ENCODE measurements around the gene PTH1R.

The PTH1R gene

GRCh38 chr3:46845397-46845859, 32.1 kb upstream of the PTH1R start:
- H3K4me3 ChIP-seq (ENCODE audit: low read depth, low read length) = peak overlapping the region; percentile 53
- DNase-seq (ENCODE audit: low read depth) = no peak
- TF ChIP-seq, protein P1, sequence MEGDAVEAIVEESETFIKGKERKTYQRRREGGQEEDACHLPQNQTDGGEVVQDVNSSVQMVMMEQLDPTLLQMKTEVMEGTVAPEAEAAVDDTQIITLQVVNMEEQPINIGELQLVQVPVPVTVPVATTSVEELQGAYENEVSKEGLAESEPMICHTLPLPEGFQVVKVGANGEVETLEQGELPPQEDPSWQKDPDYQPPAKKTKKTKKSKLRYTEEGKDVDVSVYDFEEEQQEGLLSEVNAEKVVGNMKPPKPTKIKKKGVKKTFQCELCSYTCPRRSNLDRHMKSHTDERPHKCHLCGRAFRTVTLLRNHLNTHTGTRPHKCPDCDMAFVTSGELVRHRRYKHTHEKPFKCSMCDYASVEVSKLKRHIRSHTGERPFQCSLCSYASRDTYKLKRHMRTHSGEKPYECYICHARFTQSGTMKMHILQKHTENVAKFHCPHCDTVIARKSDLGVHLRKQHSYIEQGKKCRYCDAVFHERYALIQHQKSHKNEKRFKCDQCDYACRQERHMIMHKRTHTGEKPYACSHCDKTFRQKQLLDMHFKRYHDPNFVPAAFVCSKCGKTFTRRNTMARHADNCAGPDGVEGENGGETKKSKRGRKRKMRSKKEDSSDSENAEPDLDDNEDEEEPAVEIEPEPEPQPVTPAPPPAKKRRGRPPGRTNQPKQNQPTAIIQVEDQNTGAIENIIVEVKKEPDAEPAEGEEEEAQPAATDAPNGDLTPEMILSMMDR (IDR thresholded peaks at IDR 0.05; ENCODE audit: low read depth, low read length, missing control alignments) = no peak

- TF ChIP-seq, protein P1 (IDR thresholded peaks at IDR 0.05; ENCODE audit: low read depth, low read length, missing control alignments) = peak; percentile 49
- no peak for DNase-seq (ENCODE audit: low read depth)
- peak overlapping the region; percentile 53 for H3K4me3 ChIP-seq (ENCODE audit: low read depth, low read length)
Observed at GRCh38 chr3:46845860-46846623, 31.5 kb upstream of the PTH1R start.

GRCh38 chr3:46846624-46847542, 30.6 kb upstream of the PTH1R start:
- no peak for DNase-seq (ENCODE audit: low read depth)
- TF ChIP-seq, protein P1 (IDR thresholded peaks at IDR 0.05; ENCODE audit: low read depth, low read length, missing control alignments) = no peak
- no peak overlapping the region; the same call in 1 of the 2 replicates for H3K4me3 ChIP-seq (ENCODE audit: low read depth, low read length)

- TF ChIP-seq, protein P1 (IDR thresholded peaks at IDR 0.05; ENCODE audit: low read depth, low read length, missing control alignments) = no peak
Observed at GRCh38 chr3:46847744-46848143, 29.8 kb upstream of the PTH1R start.

DNA sequence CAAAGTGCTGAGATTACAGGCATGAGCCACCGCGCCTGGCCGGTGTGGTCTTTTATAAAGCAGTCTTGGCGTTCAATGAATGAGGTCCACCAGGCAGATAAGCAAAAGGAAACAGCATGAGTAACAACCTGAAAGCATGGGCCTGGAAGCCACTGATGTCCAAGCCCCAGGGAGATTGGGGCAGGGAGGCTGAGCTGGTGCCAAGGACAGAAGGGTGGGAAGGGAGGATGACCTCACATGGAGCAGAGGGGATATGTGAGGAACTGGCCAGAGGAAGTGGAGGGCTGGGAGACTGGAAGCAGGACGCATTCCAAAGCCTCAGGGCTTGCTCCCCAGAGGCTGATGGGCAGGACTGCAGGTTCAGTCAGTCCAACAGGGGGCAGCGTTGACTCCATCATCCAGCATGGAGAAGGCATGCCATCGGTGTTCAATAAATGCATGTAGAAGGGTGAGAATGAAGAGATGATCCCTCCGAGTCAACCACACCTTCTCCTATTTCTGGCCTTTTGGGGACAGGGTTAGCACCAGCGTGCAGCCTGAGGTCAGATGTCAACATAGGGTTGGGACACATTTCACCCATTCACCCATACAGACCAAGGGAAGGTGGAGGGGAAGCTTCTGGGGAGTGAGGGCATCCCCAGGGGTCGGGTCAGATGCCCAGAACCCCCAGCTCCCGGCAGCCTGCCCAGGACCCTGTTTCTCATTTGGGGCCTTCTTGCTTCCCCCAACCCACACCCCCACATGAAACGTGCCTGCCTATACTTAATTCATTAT, 29.1 kb upstream of the PTH1R start:
- no peak for DNase-seq (ENCODE audit: low read depth)
- H3K4me3 ChIP-seq (ENCODE audit: low read depth, low read length) = no peak overlapping the region
- TF ChIP-seq, protein P1 (IDR thresholded peaks at IDR 0.05; ENCODE audit: low read depth, low read length, missing control alignments) = peak; percentile 68

More at GRCh38 chr3:46847744-46848143, 29.8 kb upstream of the PTH1R start:
- DNase-seq (ENCODE audit: low read depth) = no peak
- no peak overlapping the region for H3K4me3 ChIP-seq (ENCODE audit: low read depth, low read length)

- no peak overlapping the region for H3K4me3 ChIP-seq (ENCODE audit: low read depth, low read length)
- TF ChIP-seq, protein P1 (IDR thresholded peaks at IDR 0.05; ENCODE audit: low read depth, low read length, missing control alignments) = no peak
- DNase-seq (ENCODE audit: low read depth) = no peak
Observed at GRCh38 chr3:46849045-46849631, 28.4 kb upstream of the PTH1R start.
